ENCODE results near the gene GRM8.

DNA sequence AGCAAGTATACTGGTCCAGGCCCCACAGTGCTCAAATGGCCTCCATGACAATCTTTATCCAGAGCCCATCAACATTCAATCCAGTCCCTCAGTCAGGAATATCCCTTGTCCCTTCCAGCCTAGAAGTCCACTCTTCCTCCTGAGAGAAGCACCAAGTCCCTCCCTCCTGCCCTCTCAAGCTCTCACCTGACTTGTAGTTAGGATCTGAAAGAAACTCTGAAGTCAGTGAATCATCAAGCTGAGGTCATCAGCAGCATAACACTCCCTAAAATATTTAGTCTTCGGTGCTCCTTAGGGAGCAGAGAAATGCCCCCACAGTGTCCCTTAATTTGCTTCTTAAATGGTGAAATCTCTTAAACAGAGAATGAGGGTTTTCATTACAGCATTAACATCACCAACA lies 31.0 kb downstream of the GRM8 start:
- TF ChIP-seq, protein P1, sequence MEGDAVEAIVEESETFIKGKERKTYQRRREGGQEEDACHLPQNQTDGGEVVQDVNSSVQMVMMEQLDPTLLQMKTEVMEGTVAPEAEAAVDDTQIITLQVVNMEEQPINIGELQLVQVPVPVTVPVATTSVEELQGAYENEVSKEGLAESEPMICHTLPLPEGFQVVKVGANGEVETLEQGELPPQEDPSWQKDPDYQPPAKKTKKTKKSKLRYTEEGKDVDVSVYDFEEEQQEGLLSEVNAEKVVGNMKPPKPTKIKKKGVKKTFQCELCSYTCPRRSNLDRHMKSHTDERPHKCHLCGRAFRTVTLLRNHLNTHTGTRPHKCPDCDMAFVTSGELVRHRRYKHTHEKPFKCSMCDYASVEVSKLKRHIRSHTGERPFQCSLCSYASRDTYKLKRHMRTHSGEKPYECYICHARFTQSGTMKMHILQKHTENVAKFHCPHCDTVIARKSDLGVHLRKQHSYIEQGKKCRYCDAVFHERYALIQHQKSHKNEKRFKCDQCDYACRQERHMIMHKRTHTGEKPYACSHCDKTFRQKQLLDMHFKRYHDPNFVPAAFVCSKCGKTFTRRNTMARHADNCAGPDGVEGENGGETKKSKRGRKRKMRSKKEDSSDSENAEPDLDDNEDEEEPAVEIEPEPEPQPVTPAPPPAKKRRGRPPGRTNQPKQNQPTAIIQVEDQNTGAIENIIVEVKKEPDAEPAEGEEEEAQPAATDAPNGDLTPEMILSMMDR (IDR thresholded peaks at IDR 0.05), result no peak
- TF ChIP-seq POLR2A (IDR thresholded peaks at IDR 0.05), result no peak
